ENCODE measurements around the gene BDKRB1. TPM values are rescaled to one million over a fixed set of nuclear protein-coding genes. Genes with fewer than 3 reads are reported as not detected.

The BDKRB1 gene
- total RNA-seq, 1 experiment from 2014 or later: not detected

DNA sequence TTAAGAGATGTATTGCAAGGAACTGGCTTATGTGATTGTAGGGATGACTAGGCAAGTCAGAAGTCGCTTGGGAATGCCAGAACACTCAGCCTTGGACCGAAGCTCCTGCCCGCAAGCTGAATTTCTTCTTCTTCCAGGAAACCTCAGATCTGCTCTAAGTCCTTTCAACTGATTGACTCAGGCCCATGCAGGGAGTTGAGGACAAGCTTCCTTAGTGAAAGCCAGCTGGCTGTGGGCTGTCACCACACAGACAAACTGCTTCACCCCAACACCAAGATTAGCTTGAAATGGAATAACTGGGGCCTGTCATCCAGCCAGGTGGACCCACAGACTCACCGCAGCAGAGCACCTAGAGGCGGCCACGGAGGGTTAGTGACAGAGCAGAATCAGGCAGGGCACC lies 26.7 kb upstream of the BDKRB1 start:
- BruUV-seq (replicated peaks): no TSS peak
- TF ChIP-seq TCF7L2 (IDR thresholded peaks at IDR 0.05; ENCODE audit: low read depth, low read length) (no peak), SIN3A (IDR thresholded peaks at IDR 0.05; ENCODE audit: borderline replicate concordance, insufficient read depth, low read depth, low read length) (no peak), POLR2AphosphoS5 (IDR thresholded peaks at IDR 0.05; ENCODE audit: low read depth, low read length) (no peak)
- TF ChIP-seq, protein P1, sequence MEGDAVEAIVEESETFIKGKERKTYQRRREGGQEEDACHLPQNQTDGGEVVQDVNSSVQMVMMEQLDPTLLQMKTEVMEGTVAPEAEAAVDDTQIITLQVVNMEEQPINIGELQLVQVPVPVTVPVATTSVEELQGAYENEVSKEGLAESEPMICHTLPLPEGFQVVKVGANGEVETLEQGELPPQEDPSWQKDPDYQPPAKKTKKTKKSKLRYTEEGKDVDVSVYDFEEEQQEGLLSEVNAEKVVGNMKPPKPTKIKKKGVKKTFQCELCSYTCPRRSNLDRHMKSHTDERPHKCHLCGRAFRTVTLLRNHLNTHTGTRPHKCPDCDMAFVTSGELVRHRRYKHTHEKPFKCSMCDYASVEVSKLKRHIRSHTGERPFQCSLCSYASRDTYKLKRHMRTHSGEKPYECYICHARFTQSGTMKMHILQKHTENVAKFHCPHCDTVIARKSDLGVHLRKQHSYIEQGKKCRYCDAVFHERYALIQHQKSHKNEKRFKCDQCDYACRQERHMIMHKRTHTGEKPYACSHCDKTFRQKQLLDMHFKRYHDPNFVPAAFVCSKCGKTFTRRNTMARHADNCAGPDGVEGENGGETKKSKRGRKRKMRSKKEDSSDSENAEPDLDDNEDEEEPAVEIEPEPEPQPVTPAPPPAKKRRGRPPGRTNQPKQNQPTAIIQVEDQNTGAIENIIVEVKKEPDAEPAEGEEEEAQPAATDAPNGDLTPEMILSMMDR (IDR thresholded peaks at IDR 0.05): no peak
- TF ChIP-seq, protein P2, sequence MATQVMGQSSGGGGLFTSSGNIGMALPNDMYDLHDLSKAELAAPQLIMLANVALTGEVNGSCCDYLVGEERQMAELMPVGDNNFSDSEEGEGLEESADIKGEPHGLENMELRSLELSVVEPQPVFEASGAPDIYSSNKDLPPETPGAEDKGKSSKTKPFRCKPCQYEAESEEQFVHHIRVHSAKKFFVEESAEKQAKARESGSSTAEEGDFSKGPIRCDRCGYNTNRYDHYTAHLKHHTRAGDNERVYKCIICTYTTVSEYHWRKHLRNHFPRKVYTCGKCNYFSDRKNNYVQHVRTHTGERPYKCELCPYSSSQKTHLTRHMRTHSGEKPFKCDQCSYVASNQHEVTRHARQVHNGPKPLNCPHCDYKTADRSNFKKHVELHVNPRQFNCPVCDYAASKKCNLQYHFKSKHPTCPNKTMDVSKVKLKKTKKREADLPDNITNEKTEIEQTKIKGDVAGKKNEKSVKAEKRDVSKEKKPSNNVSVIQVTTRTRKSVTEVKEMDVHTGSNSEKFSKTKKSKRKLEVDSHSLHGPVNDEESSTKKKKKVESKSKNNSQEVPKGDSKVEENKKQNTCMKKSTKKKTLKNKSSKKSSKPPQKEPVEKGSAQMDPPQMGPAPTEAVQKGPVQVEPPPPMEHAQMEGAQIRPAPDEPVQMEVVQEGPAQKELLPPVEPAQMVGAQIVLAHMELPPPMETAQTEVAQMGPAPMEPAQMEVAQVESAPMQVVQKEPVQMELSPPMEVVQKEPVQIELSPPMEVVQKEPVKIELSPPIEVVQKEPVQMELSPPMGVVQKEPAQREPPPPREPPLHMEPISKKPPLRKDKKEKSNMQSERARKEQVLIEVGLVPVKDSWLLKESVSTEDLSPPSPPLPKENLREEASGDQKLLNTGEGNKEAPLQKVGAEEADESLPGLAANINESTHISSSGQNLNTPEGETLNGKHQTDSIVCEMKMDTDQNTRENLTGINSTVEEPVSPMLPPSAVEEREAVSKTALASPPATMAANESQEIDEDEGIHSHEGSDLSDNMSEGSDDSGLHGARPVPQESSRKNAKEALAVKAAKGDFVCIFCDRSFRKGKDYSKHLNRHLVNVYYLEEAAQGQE (IDR thresholded peaks at IDR 0.05; ENCODE audit: insufficient read depth in 1 of 2, low read depth in 2 of 2, low read length in 1 of 2): no peak
- Histone ChIP-seq H3K36me3 (ENCODE audit: control insufficient read depth, insufficient read depth, low read length) (no peaks in the 10 kb centered on the region), H3K27me3 (ENCODE audit: control insufficient read depth, insufficient read depth, low read length) (no peaks in the 10 kb centered on the region), H3K4me3 (ENCODE audit: low read depth in 2 of 2, low read length in 2 of 2) (no peak overlapping the region), H3K9me3 (ENCODE audit: control insufficient read depth, insufficient read depth, low read depth, low read length) (no peaks in the 10 kb centered on the region), H3K4me1 (ENCODE audit: control insufficient read depth, insufficient read depth, low read length) (no peaks in the 10 kb centered on the region), H3K27ac (ENCODE audit: low read length) (no peak overlapping the region)
- in situ Hi-C loops (cut with HindIII; ENCODE audit: low pct_unique_long_range_greater_than_20kb, low sequenced_read_pairs) (no loop called here), intact Hi-C loops (cut with micrococcal nuclease; ENCODE audit: unreplicated experiment) (no loop called here)
- ATAC-seq: no peak
- POLR2A ChIA-PET: no interaction called here
- CTCF ChIA-PET: no interaction called here
- no peak for DNase-seq (ENCODE audit: low read depth, low spot score)

DNA sequence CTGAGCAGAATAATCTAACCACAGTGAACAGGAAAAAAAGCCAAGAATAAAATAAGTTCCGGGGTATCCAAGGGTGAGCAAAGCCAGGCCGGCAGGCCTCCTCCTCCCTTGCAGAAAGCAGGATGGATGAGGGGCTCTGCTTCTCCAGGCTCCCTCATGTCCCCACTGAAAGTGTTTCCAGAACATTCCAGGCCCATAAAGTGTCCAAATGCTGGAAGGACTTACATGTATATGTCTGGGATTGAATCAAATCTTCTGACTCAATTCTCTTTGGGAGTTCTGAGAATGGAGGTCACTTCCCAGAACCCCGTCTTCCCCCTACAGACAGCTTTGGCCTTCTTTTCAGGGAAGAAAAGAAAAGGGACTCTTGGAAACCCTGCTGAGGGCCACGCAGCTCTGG lies 25.0 kb upstream of the BDKRB1 start:
- ATAC-seq: no peak
- in situ Hi-C loops (cut with HindIII; ENCODE audit: low pct_unique_long_range_greater_than_20kb, low sequenced_read_pairs): no loop called here
- no peaks in the 10 kb centered on the region for H3K4me1 ChIP-seq (ENCODE audit: control insufficient read depth, insufficient read depth, low read length)
- TF ChIP-seq POLR2AphosphoS5 (IDR thresholded peaks at IDR 0.05; ENCODE audit: low read depth, low read length) (no peak), TCF7L2 (IDR thresholded peaks at IDR 0.05; ENCODE audit: low read depth, low read length) (no peak)
- TF ChIP-seq, protein P1 (IDR thresholded peaks at IDR 0.05): no peak
- TF ChIP-seq, protein P2 (IDR thresholded peaks at IDR 0.05; ENCODE audit: insufficient read depth in 1 of 2, low read depth in 2 of 2, low read length in 1 of 2): no peak
- POLR2A ChIA-PET: no interaction called here
- H3K27ac ChIP-seq (ENCODE audit: low read length): no peak overlapping the region
- BruUV-seq (replicated peaks): no TSS peak
- intact Hi-C loops (cut with micrococcal nuclease; ENCODE audit: unreplicated experiment): no loop called here
- H3K36me3 ChIP-seq (ENCODE audit: control insufficient read depth, insufficient read depth, low read length): no peaks in the 10 kb centered on the region
- CTCF ChIA-PET: no interaction called here
- H3K4me3 ChIP-seq (ENCODE audit: low read depth in 2 of 2, low read length in 2 of 2): no peak overlapping the region
- DNase-seq (ENCODE audit: low read depth, low spot score): no peak
- no peaks in the 10 kb centered on the region for H3K9me3 ChIP-seq (ENCODE audit: control insufficient read depth, insufficient read depth, low read depth, low read length)
- H3K27me3 ChIP-seq (ENCODE audit: control insufficient read depth, insufficient read depth, low read length): no peaks in the 10 kb centered on the region
